ENCODE data around the gene SLC4A1.

- TF ChIP-seq MAX (IDR thresholded peaks at IDR 0.05; ENCODE audit: insufficient read depth, insufficient read length) (no peak), POLR2A (IDR thresholded peaks at IDR 0.05; ENCODE audit: low read depth, low read length) (no peak), EZH2 (IDR thresholded peaks at IDR 0.05; ENCODE audit: borderline replicate concordance, low read depth, low read length, severe bottlenecking) (no peak), POLR2AphosphoS5 (IDR thresholded peaks at IDR 0.05; ENCODE audit: insufficient read depth, low read depth, low read length) (no peak), FOS (IDR thresholded peaks at IDR 0.05; ENCODE audit: borderline replicate concordance, insufficient read depth, low read length) (no peak), JUN (IDR thresholded peaks at IDR 0.05; ENCODE audit: borderline replicate concordance, insufficient read depth, insufficient read length, low read depth) (no peak)
- TF ChIP-seq, protein P1, sequence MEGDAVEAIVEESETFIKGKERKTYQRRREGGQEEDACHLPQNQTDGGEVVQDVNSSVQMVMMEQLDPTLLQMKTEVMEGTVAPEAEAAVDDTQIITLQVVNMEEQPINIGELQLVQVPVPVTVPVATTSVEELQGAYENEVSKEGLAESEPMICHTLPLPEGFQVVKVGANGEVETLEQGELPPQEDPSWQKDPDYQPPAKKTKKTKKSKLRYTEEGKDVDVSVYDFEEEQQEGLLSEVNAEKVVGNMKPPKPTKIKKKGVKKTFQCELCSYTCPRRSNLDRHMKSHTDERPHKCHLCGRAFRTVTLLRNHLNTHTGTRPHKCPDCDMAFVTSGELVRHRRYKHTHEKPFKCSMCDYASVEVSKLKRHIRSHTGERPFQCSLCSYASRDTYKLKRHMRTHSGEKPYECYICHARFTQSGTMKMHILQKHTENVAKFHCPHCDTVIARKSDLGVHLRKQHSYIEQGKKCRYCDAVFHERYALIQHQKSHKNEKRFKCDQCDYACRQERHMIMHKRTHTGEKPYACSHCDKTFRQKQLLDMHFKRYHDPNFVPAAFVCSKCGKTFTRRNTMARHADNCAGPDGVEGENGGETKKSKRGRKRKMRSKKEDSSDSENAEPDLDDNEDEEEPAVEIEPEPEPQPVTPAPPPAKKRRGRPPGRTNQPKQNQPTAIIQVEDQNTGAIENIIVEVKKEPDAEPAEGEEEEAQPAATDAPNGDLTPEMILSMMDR (IDR thresholded peaks at IDR 0.05; ENCODE audit: extremely low read depth in 1 of 2, insufficient read depth in 1 of 2, low read depth in 1 of 2, low read length in 2 of 2), result no peak
These were observed 60.6 kb downstream of the SLC4A1 start for GRCh38 chr17:44207319-44207718.

Measured in endothelial cell of umbilical vein (primary cell).